Activated T-helper 1 cell treated with Interleukin-2 at 50 U/mL for 16 hours (primary cell): ENCODE measurements around the gene C8A.
A peak's percentile ranks its signal among the peaks of the same experiment; 100 is the strongest.

ENCODE experiments used
- DNase-seq: peaks from one replicate; pipeline ENCODE4 v3.0.0-alpha.2; 2020; ENCODE audit warnings: low read depth

C8A gene

DNA sequence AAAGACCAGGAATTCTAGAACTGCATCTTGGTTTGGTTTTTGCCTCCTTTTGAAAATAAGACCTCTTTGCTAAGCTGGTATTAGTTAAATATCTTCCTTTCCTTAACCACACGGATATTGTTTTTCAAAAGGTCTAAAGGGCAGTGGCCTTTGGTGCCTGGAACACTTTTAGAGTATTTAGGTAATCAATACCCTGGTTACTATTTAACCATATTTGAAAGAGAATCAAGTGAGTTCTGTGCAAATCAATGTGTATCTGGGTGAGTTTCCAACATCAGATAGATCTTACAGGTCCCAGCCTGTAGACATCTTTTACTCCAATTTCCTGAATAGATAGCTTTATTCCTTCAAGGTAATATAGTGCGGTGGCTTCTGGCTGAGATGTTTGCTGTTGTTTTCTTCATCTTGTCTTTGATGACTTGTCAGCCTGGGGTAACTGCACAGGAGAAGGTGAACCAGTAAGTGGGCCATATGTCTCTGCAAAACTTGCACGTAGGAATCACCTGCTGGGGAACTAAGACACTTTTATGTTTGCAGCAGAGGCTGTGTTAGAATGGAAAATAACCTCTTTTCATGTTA is at the start of gene C8A:
Gene C8A, plus strand, starts transcription at position 277 of the 579 bp plus-strand sequence. Its CDS starts 105 bp downstream, at position 382.
- no peak for DNase-seq

DNA sequence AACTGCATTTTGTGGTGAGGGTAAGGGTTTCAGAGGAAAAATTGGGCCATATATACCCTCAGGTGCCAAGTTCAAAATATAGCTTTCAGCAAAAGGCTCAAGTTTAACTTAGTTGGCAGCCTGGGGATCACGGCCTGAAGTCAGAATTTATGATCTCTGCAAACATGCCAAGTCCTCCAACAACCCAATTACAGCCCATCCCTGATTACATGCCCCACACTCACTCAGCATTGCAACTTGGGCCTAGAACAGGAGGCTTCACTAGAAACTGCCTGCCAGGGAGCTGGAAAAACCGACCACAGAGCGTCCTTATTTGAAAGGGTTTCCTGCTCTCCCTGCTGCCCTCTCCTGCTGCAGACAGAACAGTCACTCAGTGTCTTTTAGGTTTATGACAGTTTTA is 47.8 kb upstream of the C8A start:
- no peak for DNase-seq

DNA sequence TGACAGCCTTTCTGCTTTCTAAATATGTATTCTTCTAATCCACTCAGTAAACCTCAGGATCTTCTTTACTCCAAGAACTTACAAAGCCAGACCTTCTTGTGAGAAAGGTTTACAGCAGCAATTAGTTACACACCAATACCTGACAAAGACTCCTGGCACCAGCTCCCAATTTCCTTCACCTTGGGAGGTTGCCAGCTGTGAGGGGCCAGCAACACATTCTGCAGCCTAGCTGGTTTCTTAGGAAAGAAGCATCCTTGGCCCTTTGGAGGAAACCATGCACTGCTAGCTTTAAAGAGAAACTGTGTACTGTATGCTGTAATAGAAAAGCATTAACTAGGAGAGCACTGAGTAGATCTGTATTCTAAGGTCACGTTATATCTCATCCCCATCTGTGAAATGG is 46.2 kb upstream of the C8A start:
- DNase-seq: no peak

DNA sequence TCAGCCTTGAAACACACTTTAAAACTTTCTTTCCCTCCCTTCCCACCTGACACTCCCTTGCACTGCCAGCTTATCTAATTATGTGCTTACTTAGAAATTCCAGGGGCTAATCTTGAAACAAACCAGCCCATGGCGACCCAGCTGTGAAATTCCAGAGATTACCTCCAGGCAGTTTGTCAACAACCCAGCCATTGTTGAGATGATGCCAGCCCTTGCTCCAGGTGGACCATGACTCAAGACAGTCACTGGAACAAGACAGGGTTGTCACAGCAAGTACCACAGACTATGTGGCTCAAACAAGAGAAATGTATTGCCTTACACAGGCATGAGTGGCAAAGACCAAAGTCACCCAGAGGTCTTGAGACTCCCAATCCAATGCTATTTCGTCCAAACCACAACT is 43.3 kb upstream of the C8A start:
- no peak for DNase-seq

DNA sequence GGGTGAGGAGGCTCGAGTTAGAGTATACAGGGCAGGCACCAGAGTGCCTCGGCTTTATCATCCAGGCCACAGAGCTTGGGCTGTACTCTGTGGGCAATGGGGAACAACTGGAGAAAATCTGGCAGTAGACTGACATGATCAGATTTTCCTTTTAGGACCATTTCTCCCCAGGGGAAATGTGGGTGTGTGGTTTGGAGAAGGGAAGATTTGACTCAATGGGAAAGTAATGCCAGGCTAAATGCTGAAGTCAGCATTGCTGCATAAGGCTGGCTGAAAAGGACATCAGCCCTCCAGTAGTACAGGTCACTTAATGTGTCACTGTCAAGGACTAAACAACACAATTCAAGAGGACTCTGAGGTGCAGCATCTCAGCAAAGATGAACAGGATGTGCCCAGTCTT is 40.4 kb upstream of the C8A start:
- no peak for DNase-seq

DNA sequence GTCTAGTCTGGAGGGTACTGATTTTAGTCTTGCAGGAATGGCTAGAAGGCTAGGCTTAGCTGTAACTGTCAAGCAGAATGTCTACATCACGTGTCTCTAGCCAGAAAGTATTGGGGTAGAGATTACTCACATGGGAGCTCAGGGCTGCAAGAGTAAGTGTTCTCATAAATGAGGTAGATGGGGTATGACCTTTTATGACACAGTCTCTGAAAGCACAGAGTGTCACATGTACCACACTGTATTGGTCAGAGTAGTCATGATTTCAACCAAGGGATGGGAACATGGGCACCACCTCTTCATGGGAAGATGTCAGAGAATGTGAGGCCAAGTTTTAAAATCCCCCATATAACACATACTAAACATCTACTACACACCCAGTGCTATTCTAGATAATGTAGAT is 38.3 kb upstream of the C8A start:
- DNase-seq: no peak

DNA sequence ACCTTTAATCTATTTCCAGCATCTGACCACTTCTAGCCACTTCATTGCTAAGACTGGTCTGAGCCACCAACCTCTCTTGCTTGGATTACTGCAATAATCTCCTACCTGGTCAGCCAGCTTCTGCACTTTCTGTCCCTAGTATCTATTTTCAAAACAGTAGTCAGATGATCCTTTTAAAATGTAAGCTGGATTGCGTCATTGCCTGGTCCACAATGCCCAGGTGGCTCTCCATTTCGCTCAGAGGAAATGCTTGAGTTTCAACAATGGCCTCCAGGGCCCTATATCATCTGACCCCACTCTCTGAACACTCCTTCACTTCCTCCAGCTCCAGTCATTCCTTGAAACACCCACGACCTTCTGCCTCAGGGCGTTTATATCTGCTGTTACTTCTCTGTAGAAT is 37.7 kb upstream of the C8A start:
- DNase-seq: no peak

DNA sequence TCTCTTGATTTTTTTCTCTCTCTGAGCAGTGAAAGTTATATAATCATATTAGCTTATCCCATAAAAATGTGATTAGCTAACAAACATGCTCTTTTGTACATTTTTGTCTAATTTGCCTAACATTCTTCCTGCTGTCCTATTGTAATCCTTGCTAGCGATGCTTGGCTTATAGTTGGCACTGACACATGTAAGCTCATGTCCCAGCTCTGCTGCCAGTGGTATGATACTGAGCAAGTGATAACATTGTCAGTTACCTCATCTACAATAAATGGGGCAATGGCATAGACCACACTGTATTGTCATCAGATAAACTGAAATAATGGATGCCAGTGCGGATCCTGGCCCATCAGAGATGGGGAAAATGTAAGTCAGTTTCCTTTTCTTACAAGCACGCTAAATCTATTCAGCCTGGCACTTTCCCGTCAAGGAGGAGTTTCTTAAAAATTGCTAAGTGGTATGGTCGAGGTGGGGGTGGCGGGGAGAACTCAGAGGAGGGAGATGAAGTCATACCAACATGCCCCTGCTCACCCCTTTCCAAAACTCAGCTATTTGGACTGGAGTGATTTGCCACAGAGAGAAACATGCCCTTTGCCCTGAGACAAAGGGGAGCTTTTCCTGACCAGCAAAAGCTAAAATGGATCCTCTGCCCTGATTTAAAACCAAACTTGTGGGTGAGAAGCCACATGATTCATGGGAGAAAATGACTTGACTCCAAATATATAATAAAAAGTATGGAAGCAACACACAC is 36.7 kb upstream of the C8A start:
- DNase-seq: no peak

DNA sequence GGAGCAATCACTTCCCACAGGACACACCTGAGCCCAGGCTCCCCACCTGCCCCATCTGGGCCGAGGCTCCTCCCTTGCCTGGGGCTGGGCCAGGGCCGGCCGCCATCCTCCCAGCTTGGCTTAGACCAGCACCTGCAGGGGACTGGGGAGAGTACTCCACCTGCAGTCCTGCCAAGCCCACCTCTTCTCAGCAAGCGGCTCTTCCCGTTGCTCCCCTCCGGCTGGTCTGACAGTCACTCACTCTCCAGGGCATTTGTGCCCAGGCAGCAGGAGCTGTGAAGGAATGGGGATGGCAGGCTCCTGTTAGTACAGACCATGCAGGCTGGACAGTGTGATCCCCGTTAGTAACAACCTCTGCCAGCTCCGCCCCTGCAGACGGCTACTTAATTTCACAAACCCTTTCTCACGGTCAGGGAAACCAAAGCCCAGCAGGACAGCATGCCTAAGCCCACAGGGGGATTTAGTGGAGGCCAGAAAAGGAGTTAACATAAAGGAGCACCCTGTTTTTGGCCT is 35.2 kb upstream of the C8A start, which contains the start of gene FYB2:
Gene FYB2, minus strand, starts transcription at position 18 of the 513 bp plus-strand sequence. CDS start 114 bp downstream, outside the sequence.
- DNase-seq: no peak

DNA sequence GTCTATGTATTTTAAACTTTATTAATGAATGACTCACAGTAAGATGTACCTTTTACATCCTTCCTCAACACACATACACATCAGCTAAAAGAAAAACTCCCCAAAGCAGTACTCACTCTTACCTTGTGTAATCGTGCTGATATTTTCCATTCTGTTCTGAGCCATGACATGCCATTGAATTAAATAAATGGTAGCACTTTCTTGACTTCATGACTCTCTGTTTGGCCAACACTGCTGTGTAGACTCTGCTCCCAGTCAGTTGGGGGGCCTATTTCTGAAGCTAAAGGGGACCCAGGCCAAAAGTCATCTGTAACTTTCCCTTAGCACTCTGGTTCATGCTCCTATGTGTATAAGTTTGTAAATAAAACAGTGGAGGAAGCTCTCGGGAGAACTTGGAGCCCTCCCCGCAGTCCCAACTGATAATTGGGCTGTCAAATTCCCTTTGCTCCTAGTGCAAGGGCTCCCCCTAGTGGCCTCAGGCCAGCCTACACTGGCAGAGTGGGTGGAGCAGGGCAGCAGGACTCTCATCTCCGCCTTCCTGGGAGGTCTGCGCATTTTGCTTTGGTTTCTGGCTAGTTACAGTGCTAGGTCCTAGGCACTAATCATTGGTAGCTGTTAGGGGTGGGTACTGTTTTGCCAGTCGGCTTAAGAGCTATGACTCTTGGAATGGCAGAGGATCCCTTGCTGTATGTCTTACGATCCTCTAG is 33.7 kb upstream of the C8A start:
- peak; percentile 9 for DNase-seq

DNA sequence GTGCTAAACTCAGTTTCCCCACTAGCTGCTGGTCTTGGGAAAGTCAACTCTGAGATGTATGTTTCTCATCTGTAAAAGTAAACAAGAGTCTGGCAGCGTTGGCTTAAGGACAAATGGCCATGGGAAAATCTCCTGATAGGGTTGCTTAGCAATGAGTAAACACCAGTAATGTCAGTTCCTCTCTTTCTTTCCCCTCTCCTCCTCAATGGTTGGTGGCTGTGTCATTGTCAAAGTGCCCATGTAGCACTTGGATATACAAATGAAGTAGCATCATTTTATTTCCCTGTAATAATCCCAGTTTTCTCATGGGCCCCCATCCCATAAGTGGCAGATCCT is 33.2 kb upstream of the C8A start:
- no peak for DNase-seq

DNA sequence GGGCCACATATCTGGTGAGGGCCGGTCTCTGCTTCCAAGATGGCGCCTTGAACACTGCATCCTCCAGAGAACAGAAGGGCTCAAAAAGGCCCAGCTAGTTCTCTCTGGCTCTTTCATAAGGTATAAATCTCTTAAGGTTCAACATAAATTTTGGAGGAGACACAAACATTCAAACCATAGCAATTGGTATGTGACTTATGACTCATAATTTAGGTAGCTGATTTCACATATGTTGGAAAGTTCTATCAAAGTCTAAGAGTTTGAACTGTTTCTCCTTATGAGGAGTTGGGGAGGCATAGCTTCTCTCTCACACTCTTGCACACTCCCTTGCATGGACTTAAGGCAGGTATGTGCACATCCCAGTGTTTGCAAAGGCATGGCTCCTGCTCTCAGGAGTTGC is 30.3 kb upstream of the C8A start:
- DNase-seq: no peak

DNA sequence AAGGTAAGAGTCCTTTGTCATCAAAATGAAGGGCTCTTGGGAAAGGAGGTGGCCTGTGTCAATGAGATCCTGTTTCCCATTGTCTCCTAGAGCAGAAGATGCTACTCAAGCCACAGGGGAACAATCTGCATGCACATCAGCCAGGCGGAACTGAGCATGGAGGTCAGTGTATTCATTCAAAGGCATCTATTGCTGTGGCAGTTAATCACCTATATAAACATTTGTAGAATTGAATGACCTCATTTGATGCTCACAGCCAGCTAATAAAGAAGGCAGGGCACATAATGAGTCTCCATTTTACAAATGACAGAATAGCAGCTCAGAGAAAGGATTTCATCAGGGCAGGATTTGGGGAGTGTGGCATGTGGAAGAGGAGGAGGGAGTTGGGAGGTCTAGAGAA is 29.7 kb upstream of the C8A start:
- no peak for DNase-seq

DNA sequence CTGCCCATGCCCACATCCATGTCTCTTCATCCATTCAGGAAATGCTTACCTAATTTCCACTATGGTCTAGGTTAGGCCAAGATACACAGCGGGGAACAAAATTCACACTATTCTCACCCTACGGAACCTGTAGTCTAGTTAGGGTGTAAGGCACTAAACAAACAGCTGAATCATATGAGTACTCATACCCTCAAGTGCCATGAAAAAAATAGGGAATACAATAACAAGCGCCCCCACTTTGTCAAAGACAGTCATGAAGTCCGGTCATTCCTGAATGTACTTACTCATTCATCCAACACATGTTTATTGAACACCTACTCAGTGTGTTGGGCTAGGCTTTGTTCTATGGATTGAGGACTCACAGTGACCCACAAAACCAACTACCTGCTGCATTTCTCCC is 29.2 kb upstream of the C8A start:
- no peak for DNase-seq

DNA sequence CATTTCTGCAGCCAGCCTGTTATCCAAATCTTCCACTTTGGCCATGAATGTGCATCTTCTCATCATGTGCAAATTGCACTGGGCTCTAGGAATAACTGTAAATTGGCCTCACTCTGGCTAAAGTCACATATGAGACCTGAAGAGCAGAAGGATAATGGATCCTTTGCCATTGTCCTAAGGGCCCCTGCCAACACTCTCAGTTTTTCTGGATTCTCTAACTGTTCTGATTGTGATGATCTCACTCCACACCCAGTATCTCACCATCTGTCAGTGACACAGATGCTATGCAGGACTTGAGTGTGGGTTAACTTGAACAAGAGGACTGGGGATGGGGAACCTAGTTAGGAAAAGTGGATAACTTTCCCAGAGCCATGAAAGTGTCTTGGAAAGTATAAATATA is 26.9 kb upstream of the C8A start:
- DNase-seq: no peak

DNA sequence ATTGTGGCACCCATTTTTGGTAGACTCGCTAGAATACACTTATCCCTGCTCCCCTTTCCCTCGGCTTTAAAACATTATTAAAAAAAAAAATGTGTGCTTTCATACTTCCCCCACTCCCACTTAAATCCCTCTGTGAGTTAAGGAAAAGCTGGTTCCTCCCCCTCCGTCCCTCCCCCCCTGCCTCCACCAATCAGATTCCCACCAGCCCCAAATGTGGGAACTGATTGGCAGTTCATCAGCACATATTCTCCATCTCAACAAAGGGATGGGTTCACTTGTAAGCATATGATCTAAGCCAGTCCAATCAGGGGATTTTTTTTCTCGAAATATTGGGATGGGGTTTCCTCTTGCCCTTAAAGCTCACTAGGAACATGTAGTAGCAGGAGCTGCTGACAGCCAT is 24.5 kb upstream of the C8A start:
- DNase-seq: no peak

DNA sequence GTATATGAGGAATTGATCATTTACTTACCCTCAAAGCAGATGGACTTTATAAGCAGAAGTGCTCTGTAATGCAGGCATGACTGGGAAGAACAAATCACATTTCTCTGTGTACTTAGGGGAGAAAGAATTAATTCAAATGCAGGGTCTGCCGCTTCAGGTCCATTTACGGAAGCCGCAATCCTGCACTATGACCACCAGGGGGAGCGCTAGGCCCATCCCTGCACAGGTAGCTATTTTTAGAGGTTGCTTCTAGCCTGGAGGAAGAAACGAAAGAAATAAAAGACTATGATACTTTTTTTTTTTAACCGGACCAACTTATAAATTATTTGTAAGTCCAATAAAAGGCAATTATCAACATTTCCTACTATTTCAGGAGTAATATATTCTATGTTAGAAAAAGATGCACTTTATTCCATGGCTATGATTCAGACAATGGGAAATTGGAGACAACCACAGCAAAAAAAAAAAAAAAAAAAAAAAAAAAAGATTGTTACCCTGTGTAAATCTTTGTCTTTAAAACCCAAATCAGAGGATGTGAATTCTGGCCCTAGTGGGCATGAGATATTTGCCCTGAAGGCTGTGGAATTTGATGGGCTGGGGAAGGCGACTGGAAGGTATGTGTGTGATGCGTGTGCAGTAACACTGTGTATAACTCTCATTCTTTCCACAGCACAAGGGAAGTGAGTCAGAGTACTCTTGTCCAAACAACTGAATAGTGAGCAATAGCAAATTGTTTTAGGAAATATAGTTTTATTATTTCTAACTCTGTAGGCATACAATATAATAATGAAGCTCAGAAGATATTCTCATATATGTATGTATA is 22.5 kb upstream of the C8A start:
- DNase-seq: peak; percentile 30

DNA sequence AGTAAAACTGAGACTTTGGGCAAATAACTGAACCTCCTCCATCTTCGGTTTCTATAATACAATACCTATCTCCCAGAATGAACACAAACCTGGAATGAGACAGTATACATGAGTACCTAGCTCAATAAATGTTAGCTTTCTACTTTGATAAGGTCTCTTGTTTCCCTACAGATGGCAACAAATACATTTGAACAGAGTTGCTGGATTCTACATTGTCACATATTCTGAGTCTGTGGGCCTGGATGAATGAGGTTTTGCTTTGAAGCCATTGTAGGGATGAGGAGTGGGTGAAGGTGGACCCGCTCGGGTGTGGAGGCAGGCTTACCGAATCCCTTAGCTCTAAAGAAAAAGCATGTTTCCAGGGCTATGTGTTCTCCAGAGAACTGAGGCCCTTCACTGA is 21.5 kb upstream of the C8A start:
- DNase-seq: no peak

DNA sequence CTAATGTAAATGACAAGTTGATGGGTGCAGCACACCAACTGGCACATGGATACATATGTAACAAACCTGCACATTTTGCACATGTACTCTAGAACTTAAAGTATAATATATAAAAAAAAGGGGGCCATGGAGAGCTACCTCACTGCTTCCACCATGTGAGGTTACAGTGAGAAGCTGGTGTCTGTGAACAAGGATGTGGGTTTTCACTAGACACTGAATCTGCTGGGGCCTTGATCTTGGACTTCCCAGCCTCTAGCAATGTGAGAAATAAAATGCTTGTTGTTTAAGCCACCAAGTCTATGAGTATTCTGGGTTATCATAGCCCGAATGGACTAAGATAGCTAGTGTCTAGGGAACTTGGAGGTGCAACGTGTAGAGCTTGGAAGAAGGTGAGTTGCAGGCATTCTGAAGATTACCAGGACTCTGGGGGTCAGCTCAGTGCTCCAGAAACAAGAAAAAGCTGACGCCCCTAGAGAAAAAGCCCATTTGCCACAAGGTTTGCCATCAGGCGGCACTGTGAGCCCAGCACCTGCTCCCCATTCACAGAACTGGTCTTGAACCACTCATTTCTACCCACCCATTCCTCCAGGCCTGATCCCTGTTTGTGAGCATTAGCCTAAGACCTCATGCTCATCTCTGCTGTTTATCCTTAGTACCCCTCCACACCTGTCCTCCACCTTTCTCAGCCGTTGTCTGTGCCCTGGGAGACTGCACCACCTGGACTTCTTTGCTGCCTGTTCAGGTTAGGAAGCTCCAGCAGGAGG is 20.3 kb upstream of the C8A start:
- DNase-seq: no peak

DNA sequence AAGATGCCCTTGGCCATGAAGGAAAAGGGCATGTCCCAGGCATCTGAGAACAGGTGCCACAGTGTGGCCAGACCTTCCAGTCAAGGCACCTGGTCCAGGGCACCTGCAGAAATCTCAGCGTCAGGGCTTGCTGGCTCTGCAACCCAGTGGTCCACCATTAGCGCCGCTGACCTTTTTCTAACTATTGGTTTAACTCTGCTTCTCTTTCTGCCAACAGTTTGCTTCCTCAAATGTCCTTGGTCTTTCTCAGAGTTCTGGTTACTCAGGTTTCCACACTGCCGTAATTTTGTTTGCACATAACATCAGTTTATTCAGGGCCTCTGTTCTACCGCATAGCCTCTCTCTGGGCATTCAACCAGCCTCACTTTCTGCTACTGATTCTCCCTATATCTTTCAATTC is 18.9 kb upstream of the C8A start:
- DNase-seq: no peak

DNA sequence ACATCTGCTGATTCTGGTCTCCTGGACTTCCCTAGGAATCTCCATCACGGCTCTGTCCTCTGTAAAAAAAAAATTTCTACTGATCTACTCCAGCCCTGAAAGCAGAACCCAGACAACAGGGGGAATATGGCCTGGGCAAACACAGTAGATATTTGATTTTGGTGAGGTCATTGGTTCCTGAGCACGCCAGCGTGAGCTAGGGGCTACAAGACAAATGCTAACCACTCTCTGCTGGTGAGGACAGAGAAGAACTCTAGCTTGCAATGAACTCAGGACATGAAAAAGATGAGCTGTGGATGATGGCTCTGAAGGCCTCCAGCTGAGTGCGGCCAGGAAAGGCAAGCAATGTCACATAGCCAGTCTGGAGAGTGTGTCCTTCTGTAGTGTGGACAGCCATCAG is 18.2 kb upstream of the C8A start:
- DNase-seq: no peak
